HG03342 (cell line): ENCODE data around the gene SLC26A5.
"Not testable (repeated sequence)": the region's sequence is repeated elsewhere in the genome, so short reads cannot be mapped to it uniquely, and the experiment has no call there.

ENCODE experiments used
- ATAC-seq: cut with Tn5 transposase; IDR thresholded peaks from one replicate; pipeline ENCODE4 v1.9.1; 2021; ENCODE audit warnings: mild to moderate bottlenecking, moderate library complexity; ENCODE audit not compliant: unreplicated experiment

SLC26A5 gene

DNA sequence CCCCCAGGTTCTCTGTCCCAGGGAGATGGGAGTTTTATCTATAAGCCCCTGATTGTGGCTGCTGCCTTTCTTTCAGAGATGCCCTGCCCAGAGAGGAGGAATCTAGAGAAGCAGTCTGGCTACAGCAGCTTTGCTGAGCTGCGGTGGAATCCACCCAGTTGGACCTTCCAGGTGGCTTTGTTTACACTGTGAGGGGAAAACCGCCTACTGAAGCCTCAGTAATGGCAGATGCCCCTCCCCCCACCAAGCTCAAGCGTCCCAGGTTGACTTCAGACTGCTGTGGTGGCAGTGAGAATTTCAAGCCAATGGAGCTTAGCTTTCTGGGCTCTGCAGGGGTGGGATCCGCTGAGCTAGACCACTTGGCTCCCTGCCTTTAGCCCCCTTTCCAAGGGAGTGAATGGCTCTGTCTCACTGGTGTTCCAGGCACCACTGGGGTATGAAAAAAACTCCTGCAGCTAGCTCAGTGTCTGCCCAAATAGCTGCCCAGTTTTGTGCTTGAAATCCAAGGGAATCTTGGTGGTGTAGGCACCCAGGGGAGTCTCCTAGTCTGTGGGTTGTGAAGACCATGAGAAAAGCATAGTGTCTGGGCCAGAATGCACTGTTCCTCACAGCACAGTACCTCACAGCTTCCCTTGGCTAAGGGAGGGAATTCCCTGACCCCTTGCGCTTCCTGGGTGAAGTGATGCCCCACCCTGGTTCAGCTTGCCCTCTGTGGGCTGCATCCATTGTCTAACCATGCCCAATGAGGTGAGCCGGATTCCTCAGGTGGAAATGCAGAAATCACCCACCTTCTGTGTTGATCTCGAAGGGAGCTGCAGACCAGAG, 40.0 kb downstream of the SLC26A5 start:
- not testable (repeated sequence) for ATAC-seq

GRCh38 chr7:103399687-103400086, 46.3 kb downstream of the SLC26A5 start:
- not testable (repeated sequence) for ATAC-seq

- no peak for ATAC-seq
These were observed 47.4 kb downstream of the SLC26A5 start for GRCh38 chr7:103398483-103399127.

DNA sequence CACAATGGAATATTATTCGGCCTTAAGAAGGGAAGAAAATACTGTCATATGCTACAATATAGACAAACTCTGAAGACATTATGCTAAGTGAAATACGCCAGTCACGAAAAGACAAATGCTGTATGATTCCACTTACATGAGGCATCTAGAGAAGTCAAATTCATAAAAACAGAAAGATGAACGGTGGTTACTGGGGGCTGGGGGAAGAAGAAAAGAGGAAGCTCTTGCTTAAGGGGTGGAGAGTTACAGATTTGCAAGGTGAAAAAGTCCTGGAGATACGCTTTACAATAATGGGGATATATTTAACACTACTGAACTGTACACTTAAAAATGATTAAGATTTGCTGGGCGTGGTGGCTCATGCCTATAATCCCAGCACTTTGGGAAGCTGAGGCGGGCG, 49.5 kb downstream of the SLC26A5 start:
- no peak for ATAC-seq

DNA sequence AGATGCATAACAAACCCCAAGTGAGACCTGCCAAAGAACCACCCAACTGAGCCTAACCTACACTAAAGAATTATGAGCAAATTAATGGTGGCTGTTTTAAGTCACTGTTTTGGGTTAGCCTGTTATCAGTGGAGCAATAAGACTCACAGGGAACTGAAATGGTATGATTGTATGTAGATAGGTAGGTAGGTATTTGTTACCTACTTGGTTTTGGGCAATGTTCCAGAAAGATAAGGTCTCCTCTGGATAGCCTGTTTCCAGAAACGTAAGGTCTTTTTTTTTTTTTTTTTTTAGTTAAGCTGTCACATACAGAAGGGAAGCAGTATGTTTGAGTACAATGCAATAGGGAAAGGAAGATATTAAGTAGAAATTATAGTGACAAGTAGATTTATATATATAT, 50.9 kb downstream of the SLC26A5 start:
- no peak for ATAC-seq

GRCh38 chr7:103394566-103394965, 51.4 kb downstream of the SLC26A5 start:
- ATAC-seq = no peak

DNA sequence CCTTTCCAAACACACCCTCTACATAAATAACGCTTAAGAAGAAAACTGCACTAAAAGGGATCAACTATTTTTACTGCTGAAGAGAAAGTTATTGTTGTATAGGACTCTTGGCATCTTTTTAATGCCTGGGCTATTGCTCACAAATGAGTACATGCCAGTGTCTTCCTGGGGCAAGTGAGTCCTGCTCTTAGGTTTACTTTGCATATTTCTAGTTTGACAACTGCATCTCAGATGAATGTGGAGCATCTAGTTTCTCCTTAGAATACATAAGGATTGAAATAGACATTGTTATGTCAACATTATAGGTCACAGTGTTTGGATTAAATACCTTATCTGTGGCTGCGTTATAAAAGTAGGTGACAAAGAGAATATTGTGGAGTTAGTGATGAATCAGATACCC, 54.0 kb downstream of the SLC26A5 start:
- ATAC-seq = no peak

DNA sequence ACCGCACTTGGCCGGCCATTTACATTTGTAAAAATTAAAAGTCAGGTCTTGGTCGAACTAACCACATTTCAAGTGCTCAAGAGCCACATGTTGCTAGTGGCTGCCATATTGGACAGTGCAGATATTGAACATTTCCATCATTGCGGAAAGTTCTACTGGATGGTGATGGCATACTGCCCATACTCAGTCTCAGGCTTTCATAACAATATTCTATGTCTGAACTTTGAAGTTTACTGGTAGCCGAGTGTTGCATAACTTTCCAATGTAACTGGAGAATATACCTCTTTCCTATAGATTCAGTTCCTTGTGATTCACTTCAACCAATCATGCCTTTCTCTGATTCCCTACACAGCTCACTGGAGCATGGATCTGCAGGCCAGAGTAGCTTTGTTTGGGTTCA, 54.9 kb downstream of the SLC26A5 start:
- ATAC-seq = no peak

DNA sequence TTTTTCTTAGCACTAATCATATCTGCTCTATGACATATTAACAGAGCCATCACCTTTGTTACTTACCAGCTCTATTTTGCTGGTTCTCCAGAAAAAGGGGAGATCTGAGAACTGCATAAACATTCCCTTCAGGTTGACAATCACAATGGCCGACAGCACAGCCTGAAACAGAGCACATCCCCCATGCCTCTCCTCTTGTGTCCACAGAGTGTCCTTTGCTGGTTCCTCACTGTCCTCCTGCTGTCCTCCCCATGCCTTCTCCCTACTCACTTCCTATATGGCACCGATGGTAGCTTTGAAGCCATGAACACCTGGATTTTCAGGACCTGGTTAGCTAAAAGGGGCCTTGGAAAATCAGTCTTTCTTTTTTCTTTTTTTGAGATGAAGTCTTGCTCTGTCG, 56.7 kb downstream of the SLC26A5 start:
- no peak for ATAC-seq

DNA sequence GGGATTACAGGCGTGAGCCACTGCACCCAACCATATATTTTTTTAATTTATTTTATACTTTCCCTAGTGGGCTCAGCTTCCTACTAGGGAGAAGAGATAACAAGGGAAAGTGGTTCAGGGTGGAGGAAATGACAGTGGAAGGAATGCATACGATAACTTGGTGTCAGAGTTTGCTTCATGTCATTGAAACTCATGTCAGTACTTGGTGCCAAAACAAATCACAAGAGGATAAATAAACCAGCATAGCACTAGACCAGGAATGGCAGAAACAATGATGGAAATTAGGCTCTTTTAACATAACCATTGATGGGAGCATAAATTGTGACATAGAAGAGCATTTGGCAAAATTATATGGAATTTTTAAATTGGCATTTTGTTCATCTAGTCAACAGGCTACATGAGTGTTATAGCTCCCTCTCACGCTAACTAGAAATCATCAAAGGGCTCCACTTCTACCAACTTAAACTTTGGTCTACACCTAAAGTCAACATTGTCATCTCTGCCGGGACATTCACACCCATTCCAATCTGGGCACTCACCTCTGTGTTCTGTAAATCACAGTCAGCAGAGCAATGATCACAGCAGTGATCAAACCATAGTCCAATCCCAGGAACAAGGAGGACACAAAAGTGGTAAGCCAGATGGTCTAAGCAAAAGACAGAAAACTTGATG, 57.4 kb downstream of the SLC26A5 start:
- ATAC-seq = no peak

- no peak for ATAC-seq
These were observed 58.8 kb downstream of the SLC26A5 start for GRCh38 chr7:103387242-103387641.

GRCh38 chr7:103382032-103382402, 64.0 kb downstream of the SLC26A5 start:
- ATAC-seq = no peak

DNA sequence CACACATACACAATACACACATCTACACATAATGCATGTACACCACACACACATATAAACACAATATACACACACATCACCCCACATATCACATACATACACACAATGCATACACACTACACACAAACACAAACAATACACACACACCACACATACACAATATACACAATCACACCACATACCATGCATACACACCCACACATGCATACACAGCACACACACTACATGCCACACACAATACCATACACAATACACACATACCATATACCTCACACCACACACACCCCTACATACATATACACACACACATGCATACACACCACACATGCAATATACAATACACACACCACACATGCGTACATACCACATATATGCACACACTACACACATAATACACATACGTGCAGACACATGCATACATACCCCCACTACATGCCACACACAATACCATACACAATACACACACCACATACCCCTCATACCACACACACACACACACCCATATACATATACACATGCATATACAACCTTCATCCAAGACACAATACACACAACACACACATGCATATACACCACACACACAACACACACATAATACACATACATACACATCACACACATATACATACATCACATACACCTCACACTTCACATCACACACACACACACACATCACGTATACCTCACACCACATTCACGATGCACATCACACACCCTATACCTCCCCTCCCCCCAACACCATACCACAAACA, 64.6 kb downstream of the SLC26A5 start:
- no peak for ATAC-seq

DNA sequence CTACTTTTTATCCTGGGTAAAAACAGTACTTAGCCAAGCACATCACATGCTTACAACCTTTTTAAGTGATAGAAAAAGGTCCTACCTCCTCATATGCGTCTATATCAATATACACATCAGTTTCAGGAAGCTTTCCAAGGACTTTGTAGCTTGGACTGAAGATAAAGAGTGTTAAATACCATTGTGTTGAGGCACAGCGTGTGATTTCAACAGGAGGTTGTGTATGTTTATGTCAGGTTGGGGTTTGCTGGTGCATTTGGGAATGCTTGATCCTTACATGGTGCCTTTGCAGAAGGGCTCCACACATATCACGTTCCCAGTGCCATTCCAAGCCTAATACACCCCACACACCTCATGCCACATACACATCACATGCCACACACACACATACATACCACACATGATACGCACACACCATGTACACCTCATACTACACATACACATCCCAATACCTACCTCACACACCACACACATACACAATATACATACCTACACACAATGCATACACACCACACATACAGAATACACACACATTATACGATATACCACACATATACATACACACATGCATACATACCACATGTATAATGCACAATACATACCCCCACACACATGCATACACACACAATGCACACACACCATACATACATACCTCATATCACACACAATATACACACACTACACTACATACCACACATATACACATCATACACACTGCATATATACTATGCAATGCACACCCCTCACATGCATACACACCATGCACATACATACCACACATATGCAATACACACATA, 65.4 kb downstream of the SLC26A5 start:
- no peak for ATAC-seq

- no peak for ATAC-seq
These were observed 66.6 kb downstream of the SLC26A5 start for GRCh38 chr7:103379270-103379975.

GRCh38 chr7:103373866-103374643, 72.0 kb downstream of the SLC26A5 start:
- ATAC-seq = no peak

- no peak for ATAC-seq
These were observed 76.6 kb downstream of the SLC26A5 start for GRCh38 chr7:103369432-103369831.

- ATAC-seq = no peak
These were observed 96.2 kb downstream of the SLC26A5 start for GRCh38 chr7:103349805-103350204.

- ATAC-seq = no peak
These were observed 97.0 kb downstream of the SLC26A5 start for GRCh38 chr7:103348959-103349358.
